ENCODE measurements around the gene PITRM1.
A peak's percentile ranks its signal among the peaks of the same experiment; 100 is the strongest.
"Not testable (repeated sequence)": the region's sequence is repeated elsewhere in the genome, so short reads cannot be mapped to it uniquely, and the experiment has no call there.

Gene PITRM1

GRCh38 chr10:3196958-3197347, 24.4 kb upstream of the PITRM1 start:
- DNase-seq = no peak

GRCh38 chr10:3196482-3196881, 23.9 kb upstream of the PITRM1 start:
- DNase-seq = no peak

- no peak for DNase-seq
These were observed 23.1 kb upstream of the PITRM1 start for GRCh38 chr10:3195726-3196125.

- DNase-seq = no peak
These were observed 22.7 kb upstream of the PITRM1 start for GRCh38 chr10:3195286-3195685.

- no peak for DNase-seq
These were observed 22.3 kb upstream of the PITRM1 start for GRCh38 chr10:3194871-3195270.

GRCh38 chr10:3193751-3194150, 21.2 kb upstream of the PITRM1 start:
- no peak for DNase-seq

- peak; percentile 25 for DNase-seq
These were observed 20.5 kb upstream of the PITRM1 start for GRCh38 chr10:3192856-3193635.

GRCh38 chr10:3190817-3191216, 18.2 kb upstream of the PITRM1 start:
- no peak for DNase-seq

GRCh38 chr10:3187229-3187628, 14.6 kb upstream of the PITRM1 start:
- DNase-seq = not testable (repeated sequence)

GRCh38 chr10:3186368-3186767, 13.8 kb upstream of the PITRM1 start:
- DNase-seq = peak; percentile 31

GRCh38 chr10:3185386-3185785, 12.8 kb upstream of the PITRM1 start:
- no peak for DNase-seq

GRCh38 chr10:3180355-3181025, 7.9 kb upstream of the PITRM1 start:
- DNase-seq = no peak

GRCh38 chr10:3179174-3179573, 6.6 kb upstream of the PITRM1 start:
- no peak for DNase-seq

- no peak for DNase-seq
These were observed 5.5 kb upstream of the PITRM1 start for GRCh38 chr10:3178042-3178441.

- no peak for DNase-seq
These were observed 743 bp upstream of the PITRM1 start for GRCh38 chr10:3173171-3173878.

- peak; percentile 54 for DNase-seq
These were observed 519 bp downstream of the PITRM1 start for GRCh38 chr10:3172081-3172445.

GRCh38 chr10:3171488-3171887, 1.1 kb downstream of the PITRM1 start:
- not testable (repeated sequence) for DNase-seq

- no peak for DNase-seq
These were observed 2.9 kb downstream of the PITRM1 start for GRCh38 chr10:3169673-3170072.

GRCh38 chr10:3169271-3169670, 3.3 kb downstream of the PITRM1 start:
- DNase-seq = no peak

- no peak for DNase-seq
These were observed 4.8 kb downstream of the PITRM1 start for GRCh38 chr10:3167611-3168330.

GRCh38 chr10:3166496-3167290, 5.9 kb downstream of the PITRM1 start:
- DNase-seq = no peak

GRCh38 chr10:3165196-3165595, 7.4 kb downstream of the PITRM1 start:
- no peak for DNase-seq
